ENCODE results near the gene HOXD13.

Gene HOXD13

GRCh38 chr2:176117823-176118371 is 25.4 kb downstream of the HOXD13 start:
- Histone ChIP-seq H3K4me1 (ENCODE audit: insufficient read depth, insufficient read length) (peaks cover 5% of the 10 kb centered on the region), H3K36me3 (ENCODE audit: insufficient read depth, insufficient read length, low read length) (peaks cover 9% of the 10 kb centered on the region), H3K9ac (ENCODE audit: insufficient read length, low read depth) (no peak overlapping the region), H3K4me3 (ENCODE audit: insufficient read length, low read depth) (no peak overlapping the region), H3K27me3 (ENCODE audit: insufficient read depth, insufficient read length) (peaks cover 99% of the 10 kb centered on the region), H3K9me3 (ENCODE audit: insufficient read depth, low read length) (peaks cover 10% of the 10 kb centered on the region; the same call in 1 of the 2 replicates)
- DNase-seq (ENCODE audit: low read depth, low spot score): no peak
- TF ChIP-seq ZNF274 (IDR thresholded peaks at IDR 0.05; ENCODE audit: low read depth, low read length) (no peak), SUZ12 (IDR thresholded peaks at IDR 0.05; ENCODE audit: extremely low read depth, insufficient read depth, insufficient read length) (no peak), YY1 (IDR thresholded peaks at IDR 0.05; ENCODE audit: insufficient read depth, insufficient read length) (no peak)

GRCh38 chr2:176118601-176119339 is 26.2 kb downstream of the HOXD13 start:
- Histone ChIP-seq H3K9ac (ENCODE audit: insufficient read length, low read depth) (peak overlapping the region; percentile 36), H3K27me3 (ENCODE audit: insufficient read depth, insufficient read length) (peaks cover 99% of the 10 kb centered on the region), H3K36me3 (ENCODE audit: insufficient read depth, insufficient read length, low read length) (peaks cover 9% of the 10 kb centered on the region), H3K4me1 (ENCODE audit: insufficient read depth, insufficient read length) (peaks cover 5% of the 10 kb centered on the region), H3K9me3 (ENCODE audit: insufficient read depth, low read length) (peaks cover 10% of the 10 kb centered on the region; the same call in 1 of the 2 replicates), H3K4me3 (ENCODE audit: insufficient read length, low read depth) (no peak overlapping the region)
- no peak for TF ChIP-seq ZNF274 (IDR thresholded peaks at IDR 0.05; ENCODE audit: low read depth, low read length)
- TF ChIP-seq YY1 (IDR thresholded peaks at IDR 0.05; ENCODE audit: insufficient read depth, insufficient read length): no peak
- no peak for TF ChIP-seq SUZ12 (IDR thresholded peaks at IDR 0.05; ENCODE audit: extremely low read depth, insufficient read depth, insufficient read length)
- no peak for DNase-seq (ENCODE audit: low read depth, low spot score)

- Histone ChIP-seq H3K4me1 (ENCODE audit: insufficient read depth, insufficient read length) (peaks cover 5% of the 10 kb centered on the region), H3K27me3 (ENCODE audit: insufficient read depth, insufficient read length) (peaks cover 99% of the 10 kb centered on the region), H3K9me3 (ENCODE audit: insufficient read depth, low read length) (peaks cover 10% of the 10 kb centered on the region; the same call in 1 of the 2 replicates), H3K9ac (ENCODE audit: insufficient read length, low read depth) (no peak overlapping the region), H3K4me3 (ENCODE audit: insufficient read length, low read depth) (no peak overlapping the region), H3K36me3 (ENCODE audit: insufficient read depth, insufficient read length, low read length) (peaks cover 9% of the 10 kb centered on the region)
- DNase-seq (ENCODE audit: low read depth, low spot score): no peak
- TF ChIP-seq YY1 (IDR thresholded peaks at IDR 0.05; ENCODE audit: insufficient read depth, insufficient read length): no peak
- TF ChIP-seq ZNF274 (IDR thresholded peaks at IDR 0.05; ENCODE audit: low read depth, low read length): no peak
- TF ChIP-seq SUZ12 (IDR thresholded peaks at IDR 0.05; ENCODE audit: extremely low read depth, insufficient read depth, insufficient read length): no peak
Measured at GRCh38 chr2:176120364-176121189, 28.1 kb downstream of the HOXD13 start.

- Histone ChIP-seq H3K4me1 (ENCODE audit: insufficient read depth, insufficient read length) (peaks cover 3% of the 10 kb centered on the region), H3K9ac (ENCODE audit: insufficient read length, low read depth) (no peak overlapping the region), H3K36me3 (ENCODE audit: insufficient read depth, insufficient read length, low read length) (peaks cover 9% of the 10 kb centered on the region), H3K27me3 (ENCODE audit: insufficient read depth, insufficient read length) (peaks cover 99% of the 10 kb centered on the region), H3K9me3 (ENCODE audit: insufficient read depth, low read length) (peaks cover 10% of the 10 kb centered on the region; the same call in 1 of the 2 replicates), H3K4me3 (ENCODE audit: insufficient read length, low read depth) (no peak overlapping the region)
- TF ChIP-seq YY1 (IDR thresholded peaks at IDR 0.05; ENCODE audit: insufficient read depth, insufficient read length) (no peak), SUZ12 (IDR thresholded peaks at IDR 0.05; ENCODE audit: extremely low read depth, insufficient read depth, insufficient read length) (peak; percentile 98)
- no peak for DNase-seq (ENCODE audit: low read depth, low spot score)
Measured at GRCh38 chr2:176121190-176122051, 28.9 kb downstream of the HOXD13 start.

DNA sequence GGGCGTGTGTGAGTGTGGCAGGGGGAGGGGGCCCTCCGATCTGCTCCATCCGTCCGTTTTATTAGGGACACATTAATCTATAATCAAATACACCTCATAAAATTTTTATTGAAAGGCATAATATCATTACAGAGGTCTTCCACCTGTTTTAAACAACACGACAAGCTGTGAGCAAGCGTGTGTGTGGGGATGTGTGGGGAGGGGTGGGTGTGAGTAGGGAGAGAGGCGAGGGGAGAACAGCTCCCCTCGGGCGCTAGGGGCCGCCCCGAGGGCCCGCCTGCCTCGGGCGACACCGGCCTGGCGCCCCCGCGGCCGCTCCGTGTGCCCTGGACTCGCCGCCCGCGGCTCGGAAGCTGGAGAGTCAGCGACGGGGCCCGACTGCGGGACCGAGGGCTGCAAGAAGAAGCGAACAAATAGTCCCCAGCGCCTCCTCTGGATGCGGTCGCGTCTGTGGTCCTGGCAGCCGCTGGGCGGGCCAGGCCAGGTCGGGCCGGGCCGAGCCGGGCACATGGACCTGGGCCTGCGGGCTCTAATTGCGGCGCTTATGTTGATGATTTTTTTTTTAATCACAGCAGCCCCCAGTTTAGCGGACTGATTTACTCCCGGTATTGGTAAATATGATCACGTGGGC is 29.6 kb downstream of the HOXD13 start:
- peak; percentile 32 for TF ChIP-seq SUZ12 (IDR thresholded peaks at IDR 0.05; ENCODE audit: extremely low read depth, insufficient read depth, insufficient read length)
- TF ChIP-seq ZNF274 (IDR thresholded peaks at IDR 0.05; ENCODE audit: low read depth, low read length): no peak
- Histone ChIP-seq H3K9me3 (ENCODE audit: insufficient read depth, low read length) (peaks cover 4% of the 10 kb centered on the region; the same call in 1 of the 2 replicates), H3K36me3 (ENCODE audit: insufficient read depth, insufficient read length, low read length) (peaks cover 5% of the 10 kb centered on the region), H3K9ac (ENCODE audit: insufficient read length, low read depth) (no peak overlapping the region), H3K4me1 (ENCODE audit: insufficient read depth, insufficient read length) (peaks cover 3% of the 10 kb centered on the region), H3K27me3 (ENCODE audit: insufficient read depth, insufficient read length) (peaks cover 99% of the 10 kb centered on the region), H3K4me3 (ENCODE audit: insufficient read length, low read depth) (peak overlapping the region; percentile 55)
- no peak for DNase-seq (ENCODE audit: low read depth, low spot score)

GRCh38 chr2:176122683-176123410 is 30.3 kb downstream of the HOXD13 start, which contains the start of gene HOXD9:
TSS of gene HOXD9 (plus strand) at chr2:176122719. CDS start at chr2:176122769, 50 bp downstream.
- Histone ChIP-seq H3K27me3 (ENCODE audit: insufficient read depth, insufficient read length) (peaks cover 99% of the 10 kb centered on the region), H3K9ac (ENCODE audit: insufficient read length, low read depth) (peak within 1 kb of the TSS; percentile 62), H3K9me3 (ENCODE audit: insufficient read depth, low read length) (no peaks in the 10 kb centered on the region; the same call in 1 of the 2 replicates), H3K4me3 (ENCODE audit: insufficient read length, low read depth) (peak within 1 kb of the TSS; percentile 55), H3K4me1 (ENCODE audit: insufficient read depth, insufficient read length) (peaks cover 3% of the 10 kb centered on the region), H3K36me3 (ENCODE audit: insufficient read depth, insufficient read length, low read length) (no peaks in the 10 kb centered on the region)
- DNase-seq (ENCODE audit: low read depth, low spot score): no peak
- peak; percentile 15 for TF ChIP-seq SUZ12 (IDR thresholded peaks at IDR 0.05; ENCODE audit: extremely low read depth, insufficient read depth, insufficient read length)
- no peak for TF ChIP-seq YY1 (IDR thresholded peaks at IDR 0.05; ENCODE audit: insufficient read depth, insufficient read length)
- no peak for TF ChIP-seq ZNF274 (IDR thresholded peaks at IDR 0.05; ENCODE audit: low read depth, low read length)
